SK-N-SH treated with all-trans-retinoic acid at 6 μM for 48 hours (cell line): Measurements from ENCODE around the gene LRP2.

Experiments
- ATAC-seq: fragments of 200-7000 bp; cut with Tn5 transposase; 3 replicates; pipeline ENCODE4 v1.9.1; 2020; ENCODE audit warnings: mild to moderate bottlenecking, moderate library complexity
- ARNTL ChIP-seq: fragments of 450-650 bp; formaldehyde crosslinking; IDR thresholded peaks from 2 replicates; pipeline ENCODE4 v1.5.0; 2020; ENCODE audit warnings: low read depth, mild to moderate bottlenecking, moderate library complexity, borderline replicate concordance
- BACH2 ChIP-seq: fragments of 250-450 bp; sonication (Bioruptor Pico); IDR thresholded peaks from 2 replicates; pipeline ENCODE4 v1.9.0; 2021; ENCODE audit warnings: mild to moderate bottlenecking, borderline replicate concordance
- CREB5 ChIP-seq: fragments of 250-450 bp; sonication (Bioruptor Pico); IDR thresholded peaks from 2 replicates; pipeline ENCODE4 v1.5.1; 2020; ENCODE audit warnings: low read depth, mild to moderate bottlenecking, moderate library complexity
- CSDC2 ChIP-seq: fragments of 250-450 bp; sonication (Bioruptor Pico); IDR thresholded peaks from 2 replicates; pipeline ENCODE4 v1.5.0; 2020; ENCODE audit warnings: mild to moderate bottlenecking, moderate library complexity
- ESRRG ChIP-seq: fragments of 250-450 bp; sonication (Bioruptor Pico); IDR thresholded peaks from 2 replicates; pipeline ENCODE4 v1.6.1; 2021; ENCODE audit warnings: mild to moderate bottlenecking
- GLIS3 ChIP-seq: fragments of 250-450 bp; sonication (Bioruptor Pico); IDR thresholded peaks from 2 replicates; pipeline ENCODE4 v1.5.0; 2020; ENCODE audit warnings: mild to moderate bottlenecking, moderate library complexity
- ISL1 ChIP-seq: fragments of 250-450 bp; sonication (Bioruptor Pico); IDR thresholded peaks from 2 replicates; pipeline ENCODE4 v2.1.2; 2022; ENCODE audit warnings: mild to moderate bottlenecking, moderate library complexity
- OSR1 ChIP-seq: fragments of 250-450 bp; sonication (Bioruptor Pico); IDR thresholded peaks from 2 replicates; pipeline ENCODE4 v1.8.0; 2022; ENCODE audit warnings: moderate library complexity, mild to moderate bottlenecking, inconsistent platforms
- PPARA ChIP-seq: fragments of 250-450 bp; sonication (Bioruptor Pico); IDR thresholded peaks from 2 replicates; pipeline ENCODE4 v1.5.0; 2020; ENCODE audit warnings: mild to moderate bottlenecking, borderline replicate concordance
- RARB ChIP-seq: fragments of 250-450 bp; sonication (Bioruptor Pico); IDR thresholded peaks from 2 replicates; pipeline ENCODE4 v1.8.0; 2021; ENCODE audit warnings: mild to moderate bottlenecking, moderate library complexity
- SNAI2 ChIP-seq: fragments of 250-450 bp; sonication (Bioruptor Pico); IDR thresholded peaks from 2 replicates; pipeline ENCODE4 v1.5.0; 2020; ENCODE audit warnings: mild to moderate bottlenecking, moderate library complexity
- TCF4 ChIP-seq: fragments of 250-450 bp; sonication (Bioruptor Pico); IDR thresholded peaks from 2 replicates; pipeline ENCODE4 v1.8.0; 2021; ENCODE audit warnings: mild to moderate bottlenecking, moderate library complexity, borderline replicate concordance
- TOX ChIP-seq: fragments of 250-450 bp; sonication (Bioruptor Pico); IDR thresholded peaks from 2 replicates; pipeline ENCODE4 v1.8.0; 2021; ENCODE audit warnings: mild to moderate bottlenecking, moderate library complexity, borderline replicate concordance
- TSHZ2 ChIP-seq: fragments of 250-450 bp; sonication (Bioruptor Pico); IDR thresholded peaks from 2 replicates; pipeline ENCODE4 v1.5.0; 2020; ENCODE audit warnings: mild to moderate bottlenecking, moderate library complexity
- ZC3H10 ChIP-seq: fragments of 250-450 bp; sonication (Bioruptor Pico); IDR thresholded peaks from 2 replicates; pipeline ENCODE4 v1.5.1; 2021; ENCODE audit warnings: mild to moderate bottlenecking, moderate library complexity
- ZFP3 ChIP-seq: fragments of 250-450 bp; sonication (Bioruptor Pico); IDR thresholded peaks from 2 replicates; pipeline ENCODE4 v1.5.0; 2020; ENCODE audit warnings: mild to moderate bottlenecking, moderate library complexity
- ZFP30 ChIP-seq: fragments of 450-650 bp; formaldehyde crosslinking; IDR thresholded peaks from 2 replicates; pipeline ENCODE4 v1.5.0; 2022; ENCODE audit warnings: mild to moderate bottlenecking, moderate library complexity
- ZNF565 ChIP-seq: fragments of 450-650 bp; formaldehyde crosslinking; conservative IDR thresholded peaks from 2 replicates; pipeline ENCODE4 v1.5.0; 2020; ENCODE audit warnings: low read depth, mild to moderate bottlenecking, moderate library complexity
- ZNF70 ChIP-seq: fragments of 450-650 bp; formaldehyde crosslinking; IDR thresholded peaks from 2 replicates; pipeline ENCODE4 v1.5.0; 2020; ENCODE audit warnings: mild to moderate bottlenecking, moderate library complexity
- ZNF8 ChIP-seq: fragments of 450-650 bp; formaldehyde crosslinking; IDR thresholded peaks from 2 replicates; pipeline ENCODE4 v1.5.0; 2020; ENCODE audit warnings: mild to moderate bottlenecking, moderate library complexity
- TF ChIP-seq, protein P1 (sequence below): fragments of 250-450 bp; sonication (Bioruptor Pico); IDR thresholded peaks from 2 replicates; pipeline ENCODE4 v1.8.0; 2020; ENCODE audit warnings: mild to moderate bottlenecking, moderate library complexity, borderline replicate concordance
- TF ChIP-seq, protein P2 (sequence below): fragments of 250-450 bp; sonication (Bioruptor Pico); IDR thresholded peaks from 2 replicates; pipeline ENCODE4 v1.5.1; 2021; ENCODE audit warnings: mild to moderate bottlenecking, moderate library complexity

The LRP2 gene

DNA sequence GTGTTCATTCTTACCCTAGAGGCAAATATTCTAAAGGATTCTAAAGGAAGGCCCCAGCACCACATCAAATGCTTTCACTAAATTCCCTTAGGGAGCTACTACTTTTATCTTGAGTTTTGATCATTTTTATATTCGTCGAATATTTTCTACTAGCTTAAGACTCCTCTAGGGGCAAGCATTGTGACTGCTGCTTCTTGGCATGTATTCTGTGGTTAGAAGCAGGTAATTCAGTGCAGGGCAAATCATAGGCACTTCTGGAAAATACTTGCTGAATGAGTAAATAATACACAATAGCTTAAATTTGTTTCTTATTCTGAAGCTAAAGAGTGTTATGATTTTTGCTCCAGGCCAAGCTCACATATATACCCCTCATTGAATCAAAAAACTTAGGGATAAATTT is 136.4 kb downstream of the LRP2 start:
- TF ChIP-seq ZFP30 (no peak), ZNF565 (CRISPR knock-in tag) (no peak), ESRRG (no peak), ZNF8 (CRISPR knock-in tag) (no peak), CREB5 (no peak), BACH2 (CRISPR knock-in tag) (no peak), OSR1 (CRISPR knock-in tag) (no peak), PPARA (no peak), ZNF70 (CRISPR knock-in tag) (no peak), TOX (no peak), TSHZ2 (CRISPR knock-in tag) (no peak), CSDC2 (CRISPR knock-in tag) (no peak), RARB (no peak), GLIS3 (CRISPR knock-in tag) (no peak), ARNTL (CRISPR knock-in tag) (no peak), ZFP3 (CRISPR knock-in tag) (no peak), SNAI2 (no peak)
- TF ChIP-seq, protein P1, sequence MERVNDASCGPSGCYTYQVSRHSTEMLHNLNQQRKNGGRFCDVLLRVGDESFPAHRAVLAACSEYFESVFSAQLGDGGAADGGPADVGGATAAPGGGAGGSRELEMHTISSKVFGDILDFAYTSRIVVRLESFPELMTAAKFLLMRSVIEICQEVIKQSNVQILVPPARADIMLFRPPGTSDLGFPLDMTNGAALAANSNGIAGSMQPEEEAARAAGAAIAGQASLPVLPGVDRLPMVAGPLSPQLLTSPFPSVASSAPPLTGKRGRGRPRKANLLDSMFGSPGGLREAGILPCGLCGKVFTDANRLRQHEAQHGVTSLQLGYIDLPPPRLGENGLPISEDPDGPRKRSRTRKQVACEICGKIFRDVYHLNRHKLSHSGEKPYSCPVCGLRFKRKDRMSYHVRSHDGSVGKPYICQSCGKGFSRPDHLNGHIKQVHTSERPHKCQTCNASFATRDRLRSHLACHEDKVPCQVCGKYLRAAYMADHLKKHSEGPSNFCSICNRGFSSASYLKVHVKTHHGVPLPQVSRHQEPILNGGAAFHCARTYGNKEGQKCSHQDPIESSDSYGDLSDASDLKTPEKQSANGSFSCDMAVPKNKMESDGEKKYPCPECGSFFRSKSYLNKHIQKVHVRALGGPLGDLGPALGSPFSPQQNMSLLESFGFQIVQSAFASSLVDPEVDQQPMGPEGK, result no peak
- no peak for ATAC-seq

GRCh38 chr2:169225233-169225750 is 137.0 kb downstream of the LRP2 start:
- TF ChIP-seq TOX, result no peak
- no peak for TF ChIP-seq GLIS3 (CRISPR knock-in tag)
- no peak for ATAC-seq

DNA sequence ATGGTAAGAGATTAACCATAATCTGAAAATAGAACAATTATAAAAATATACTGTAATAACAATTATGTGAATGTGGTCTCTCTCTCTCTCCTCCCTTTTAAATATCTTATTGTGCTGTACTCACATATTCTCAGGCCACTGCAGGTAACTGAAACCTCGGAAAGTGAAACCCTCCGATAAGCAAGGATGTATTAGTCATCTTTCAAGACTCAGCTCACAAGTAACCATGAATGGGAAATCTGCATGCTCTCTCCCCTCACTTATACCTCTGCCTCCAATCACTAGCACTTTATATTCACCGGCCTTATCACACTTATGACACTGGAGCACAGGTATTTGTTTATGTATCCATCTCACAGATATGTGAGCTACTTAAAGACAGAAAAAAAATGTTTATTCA is 139.7 kb downstream of the LRP2 start:
- ATAC-seq, result no peak
- TF ChIP-seq TCF4 (no peak), ZNF70 (CRISPR knock-in tag) (no peak), SNAI2 (no peak), OSR1 (CRISPR knock-in tag) (no peak), ZFP30 (no peak), ZNF8 (CRISPR knock-in tag) (no peak), TOX (no peak), BACH2 (CRISPR knock-in tag) (no peak), ESRRG (no peak), ZC3H10 (no peak), ZNF565 (CRISPR knock-in tag) (no peak), ISL1 (CRISPR knock-in tag) (no peak), ARNTL (CRISPR knock-in tag) (no peak)
- TF ChIP-seq, protein P1, result no peak

GRCh38 chr2:169221745-169222369 is 140.5 kb downstream of the LRP2 start:
- TF ChIP-seq ESRRG, result no peak
- no peak for TF ChIP-seq RARB
- TF ChIP-seq, protein P2, sequence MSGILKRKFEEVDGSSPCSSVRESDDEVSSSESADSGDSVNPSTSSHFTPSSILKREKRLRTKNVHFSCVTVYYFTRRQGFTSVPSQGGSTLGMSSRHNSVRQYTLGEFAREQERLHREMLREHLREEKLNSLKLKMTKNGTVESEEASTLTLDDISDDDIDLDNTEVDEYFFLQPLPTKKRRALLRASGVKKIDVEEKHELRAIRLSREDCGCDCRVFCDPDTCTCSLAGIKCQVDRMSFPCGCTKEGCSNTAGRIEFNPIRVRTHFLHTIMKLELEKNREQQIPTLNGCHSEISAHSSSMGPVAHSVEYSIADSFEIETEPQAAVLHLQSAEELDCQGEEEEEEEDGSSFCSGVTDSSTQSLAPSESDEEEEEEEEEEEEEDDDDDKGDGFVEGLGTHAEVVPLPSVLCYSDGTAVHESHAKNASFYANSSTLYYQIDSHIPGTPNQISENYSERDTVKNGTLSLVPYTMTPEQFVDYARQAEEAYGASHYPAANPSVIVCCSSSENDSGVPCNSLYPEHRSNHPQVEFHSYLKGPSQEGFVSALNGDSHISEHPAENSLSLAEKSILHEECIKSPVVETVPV, result no peak
- no peak for TF ChIP-seq ARNTL (CRISPR knock-in tag)
- no peak for TF ChIP-seq BACH2 (CRISPR knock-in tag)
- no peak for TF ChIP-seq CSDC2 (CRISPR knock-in tag)
- peak; percentile 76 for ATAC-seq
